ENCODE measurements around the gene MAPKAPK2.

MAPKAPK2 gene

GRCh38 chr1:206635080-206635977, 49.4 kb upstream of the MAPKAPK2 start, which contains the start of gene DYRK3 (continued):
- TF ChIP-seq ZNF514 (tag by site-specific recombination; IDR thresholded peaks at IDR 0.05) (no peak), YY1 (tag by site-specific recombination; IDR thresholded peaks at IDR 0.05) (no peak), BCL11A (tag by site-specific recombination; IDR thresholded peaks at IDR 0.05; ENCODE audit: low read depth) (no peak), ZNF510 (tag by site-specific recombination; IDR thresholded peaks at IDR 0.05; ENCODE audit: insufficient replicate concordance) (no peak), ZNF24 (tag by site-specific recombination; IDR thresholded peaks at IDR 0.05) (no peak), ZNF48 (tag by site-specific recombination; IDR thresholded peaks at IDR 0.05) (no peak), OSR2 (tag by site-specific recombination; IDR thresholded peaks at IDR 0.05) (no peak), ZNF707 (tag by site-specific recombination; IDR thresholded peaks at IDR 0.05) (no peak), MZF1 (tag by site-specific recombination; IDR thresholded peaks at IDR 0.05; ENCODE audit: borderline replicate concordance) (0 out of 2 replicates have a peak, but pooled peaks have one; percentile 8), ZNF654 (tag by site-specific recombination; IDR thresholded peaks at IDR 0.05; ENCODE audit: low read depth) (no peak), KLF10 (tag by site-specific recombination; IDR thresholded peaks at IDR 0.05) (peak; percentile 97), SCRT1 (tag by site-specific recombination; IDR thresholded peaks at IDR 0.05; ENCODE audit: borderline replicate concordance) (no peak), HOXC10 (CRISPR knock-in tag; IDR thresholded peaks at IDR 0.05) (no peak), ZNF404 (tag by site-specific recombination; IDR thresholded peaks at IDR 0.05) (no peak), ZNF426 (tag by site-specific recombination; IDR thresholded peaks at IDR 0.05) (no peak), KLF7 (tag by site-specific recombination; IDR thresholded peaks at IDR 0.05; ENCODE audit: borderline replicate concordance) (peak; percentile 59; the same call in 1 of the 2 replicates), GLI2 (tag by site-specific recombination; IDR thresholded peaks at IDR 0.05; ENCODE audit: borderline replicate concordance, low read depth) (no peak), ZNF549 (tag by site-specific recombination; IDR thresholded peaks at IDR 0.05) (no peak), ZNF132 (tag by site-specific recombination; IDR thresholded peaks at IDR 0.05; ENCODE audit: borderline replicate concordance) (no peak), ZNF274 (IDR thresholded peaks at IDR 0.05; ENCODE audit: low read length) (no peak), ZNF274 (tag by site-specific recombination; IDR thresholded peaks at IDR 0.05; ENCODE audit: borderline replicate concordance) (no peak), ZFP3 (tag by site-specific recombination; IDR thresholded peaks at IDR 0.05; ENCODE audit: low read depth) (no peak), ZNF341 (tag by site-specific recombination; IDR thresholded peaks at IDR 0.05; ENCODE audit: low read depth) (peak; percentile 86), ZNF112 (tag by site-specific recombination; IDR thresholded peaks at IDR 0.05) (no peak), ZFP69B (tag by site-specific recombination; IDR thresholded peaks at IDR 0.05) (0 out of 2 replicates have a peak, but pooled peaks have one; percentile 45), ZNF157 (tag by site-specific recombination; IDR thresholded peaks at IDR 0.05) (peak; percentile 42; the same call in 1 of the 2 replicates), ZBTB11 (tag by site-specific recombination; conservative IDR thresholded peaks at IDR 0.05; ENCODE audit: low read depth) (peak; percentile 44; the same call in 1 of the 2 replicates), ZFP41 (tag by site-specific recombination; IDR thresholded peaks at IDR 0.05; ENCODE audit: borderline replicate concordance) (no peak)
- TF ChIP-seq, protein P1, sequence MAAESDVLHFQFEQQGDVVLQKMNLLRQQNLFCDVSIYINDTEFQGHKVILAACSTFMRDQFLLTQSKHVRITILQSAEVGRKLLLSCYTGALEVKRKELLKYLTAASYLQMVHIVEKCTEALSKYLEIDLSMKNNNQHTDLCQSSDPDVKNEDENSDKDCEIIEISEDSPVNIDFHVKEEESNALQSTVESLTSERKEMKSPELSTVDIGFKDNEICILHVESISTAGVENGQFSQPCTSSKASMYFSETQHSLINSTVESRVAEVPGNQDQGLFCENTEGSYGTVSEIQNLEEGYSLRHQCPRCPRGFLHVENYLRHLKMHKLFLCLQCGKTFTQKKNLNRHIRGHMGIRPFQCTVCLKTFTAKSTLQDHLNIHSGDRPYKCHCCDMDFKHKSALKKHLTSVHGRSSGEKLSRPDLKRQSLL (tag by site-specific recombination; IDR thresholded peaks at IDR 0.05): no peak
- TF ChIP-seq, protein P2, sequence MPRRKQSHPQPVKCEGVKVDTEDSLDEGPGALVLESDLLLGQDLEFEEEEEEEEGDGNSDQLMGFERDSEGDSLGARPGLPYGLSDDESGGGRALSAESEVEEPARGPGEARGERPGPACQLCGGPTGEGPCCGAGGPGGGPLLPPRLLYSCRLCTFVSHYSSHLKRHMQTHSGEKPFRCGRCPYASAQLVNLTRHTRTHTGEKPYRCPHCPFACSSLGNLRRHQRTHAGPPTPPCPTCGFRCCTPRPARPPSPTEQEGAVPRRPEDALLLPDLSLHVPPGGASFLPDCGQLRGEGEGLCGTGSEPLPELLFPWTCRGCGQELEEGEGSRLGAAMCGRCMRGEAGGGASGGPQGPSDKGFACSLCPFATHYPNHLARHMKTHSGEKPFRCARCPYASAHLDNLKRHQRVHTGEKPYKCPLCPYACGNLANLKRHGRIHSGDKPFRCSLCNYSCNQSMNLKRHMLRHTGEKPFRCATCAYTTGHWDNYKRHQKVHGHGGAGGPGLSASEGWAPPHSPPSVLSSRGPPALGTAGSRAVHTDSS (tag by site-specific recombination; IDR thresholded peaks at IDR 0.05): no peak
- TF ChIP-seq, protein P3, sequence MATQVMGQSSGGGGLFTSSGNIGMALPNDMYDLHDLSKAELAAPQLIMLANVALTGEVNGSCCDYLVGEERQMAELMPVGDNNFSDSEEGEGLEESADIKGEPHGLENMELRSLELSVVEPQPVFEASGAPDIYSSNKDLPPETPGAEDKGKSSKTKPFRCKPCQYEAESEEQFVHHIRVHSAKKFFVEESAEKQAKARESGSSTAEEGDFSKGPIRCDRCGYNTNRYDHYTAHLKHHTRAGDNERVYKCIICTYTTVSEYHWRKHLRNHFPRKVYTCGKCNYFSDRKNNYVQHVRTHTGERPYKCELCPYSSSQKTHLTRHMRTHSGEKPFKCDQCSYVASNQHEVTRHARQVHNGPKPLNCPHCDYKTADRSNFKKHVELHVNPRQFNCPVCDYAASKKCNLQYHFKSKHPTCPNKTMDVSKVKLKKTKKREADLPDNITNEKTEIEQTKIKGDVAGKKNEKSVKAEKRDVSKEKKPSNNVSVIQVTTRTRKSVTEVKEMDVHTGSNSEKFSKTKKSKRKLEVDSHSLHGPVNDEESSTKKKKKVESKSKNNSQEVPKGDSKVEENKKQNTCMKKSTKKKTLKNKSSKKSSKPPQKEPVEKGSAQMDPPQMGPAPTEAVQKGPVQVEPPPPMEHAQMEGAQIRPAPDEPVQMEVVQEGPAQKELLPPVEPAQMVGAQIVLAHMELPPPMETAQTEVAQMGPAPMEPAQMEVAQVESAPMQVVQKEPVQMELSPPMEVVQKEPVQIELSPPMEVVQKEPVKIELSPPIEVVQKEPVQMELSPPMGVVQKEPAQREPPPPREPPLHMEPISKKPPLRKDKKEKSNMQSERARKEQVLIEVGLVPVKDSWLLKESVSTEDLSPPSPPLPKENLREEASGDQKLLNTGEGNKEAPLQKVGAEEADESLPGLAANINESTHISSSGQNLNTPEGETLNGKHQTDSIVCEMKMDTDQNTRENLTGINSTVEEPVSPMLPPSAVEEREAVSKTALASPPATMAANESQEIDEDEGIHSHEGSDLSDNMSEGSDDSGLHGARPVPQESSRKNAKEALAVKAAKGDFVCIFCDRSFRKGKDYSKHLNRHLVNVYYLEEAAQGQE (tag by site-specific recombination; IDR thresholded peaks at IDR 0.05): no peak

Data from HEK293 (cell line).